GM12878 (cell line): ENCODE measurements around the gene TMUB2. TPM values are rescaled to one million over a fixed set of nuclear protein-coding genes. Genes with fewer than 3 reads are reported as not detected.

Experiments used
- ATAC-seq: fragments of 200-7000 bp; cut with Tn5 transposase; 3 replicates; pipeline ENCODE4 v1.9.1; 2020; ENCODE audit warnings: mild to moderate bottlenecking, moderate library complexity
- BruUV-seq: library from RNA; stranded (reverse); fragments of 400-500 nt; replicated peaks from 2 replicates; lab custom pipeline; 2021; lab: Mats Ljungman, UMichigan
- CTCF ChIA-PET: fragments of 300-600 bp; sonication (Branson Sonifier 250); formaldehyde crosslinking; extraction: SDS; loops from one replicate; lab custom pipeline; 2021; ENCODE audit warnings: inconsistent platforms; lab: Yijun Ruan, JAX
- POLR2A ChIA-PET: fragments of 350-600 bp; formaldehyde crosslinking; extraction: SDS; loops from one replicate; lab custom pipeline; 2021; ENCODE audit warnings: inconsistent platforms; lab: Charles Lee
- RAD21 ChIA-PET: fragments of 300-600 bp; sonication (Branson Sonifier 250); formaldehyde crosslinking; loops from one replicate; lab custom pipeline; 2023; ENCODE audit warnings: antibody characterized with exemption; ENCODE audit not compliant: unreplicated experiment; lab: Charles Lee
- SMC1A ChIA-PET: fragments of 300-600 bp; sonication (Branson Sonifier 250); formaldehyde crosslinking; loops from one replicate; lab custom pipeline; 2023; ENCODE audit not compliant: unreplicated experiment, uncharacterized antibody; lab: Charles Lee
- DNase-seq: peaks from one replicate; pipeline ENCODE4 v3.0.0-alpha.2; 2011; ENCODE audit warnings: low read depth, low spot score
- FAIRE-seq: peaks from 3 replicates; lab custom pipeline; 2011; peaks lifted over from hg19 to GRCh38; lab: Jason Lieb, UNC
- H2AFZ ChIP-seq: 2 replicates; pipeline ENCODE4 v1.6.0; 2011; ENCODE audit warnings: low read depth, low read length, control low read depth; ENCODE audit not compliant: control insufficient read depth
- H3K27ac ChIP-seq: 2 replicates; pipeline ENCODE4 v1.5.1; 2011; ENCODE audit warnings: control low read depth; ENCODE audit not compliant: control insufficient read depth, insufficient read depth
- H3K27me3 ChIP-seq, 2 experiments: replicated peaks in 1 of 2; 2 replicates each; pipeline versions ENCODE4 v1.6.0 to v1.6.1; 2011; ENCODE audit warnings: low read length in 1 of 2; ENCODE audit not compliant: control insufficient read depth in 2 of 2, insufficient read depth in 2 of 2
- H3K36me3 ChIP-seq, 2 experiments: 2 replicates each; pipeline ENCODE4 v1.5.1; 2011; ENCODE audit warnings: low read length in 1 of 2; ENCODE audit not compliant: control insufficient read depth in 2 of 2, insufficient read depth in 2 of 2
- H3K4me1 ChIP-seq: 2 replicates; pipeline ENCODE4 v1.6.1; 2011; ENCODE audit warnings: mild to moderate bottlenecking, low read length, moderate library complexity, mixed read lengths; ENCODE audit not compliant: control insufficient read depth, insufficient read depth
- H3K4me2 ChIP-seq: 2 replicates; pipeline ENCODE4 v1.6.0; 2011; ENCODE audit warnings: control low read depth; ENCODE audit not compliant: control insufficient read depth, insufficient read depth
- H3K4me3 ChIP-seq: fragments of 200-600 bp; sonication (generic); 2 replicates; pipeline ENCODE4 v1.5.1; 2016
- H3K79me2 ChIP-seq: 2 replicates; pipeline ENCODE4 v1.6.0; 2011; ENCODE audit warnings: low read length; ENCODE audit not compliant: control insufficient read depth, insufficient read depth
- H3K9ac ChIP-seq: 2 replicates; pipeline ENCODE4 v1.8.0; 2011; ENCODE audit warnings: low read length, control low read depth, mixed read lengths; ENCODE audit not compliant: control insufficient read depth, insufficient read depth
- H3K9me3 ChIP-seq: replicated peaks from 3 replicates; pipeline ENCODE4 v1.5.1; 2011; ENCODE audit warnings: mild to moderate bottlenecking, low read length; ENCODE audit not compliant: control insufficient read depth, insufficient read depth
- H4K20me1 ChIP-seq: 2 replicates; pipeline ENCODE4 v1.6.0; 2011; ENCODE audit not compliant: control insufficient read depth, insufficient read depth
- ESRRA ChIP-seq: IDR thresholded peaks from 2 replicates; pipeline ENCODE4 v1.6.1; 2012; ENCODE audit warnings: mild to moderate bottlenecking, low read length, improper control_type of control experiment
- POLR2A ChIP-seq: IDR thresholded peaks from 2 replicates; pipeline ENCODE4 v1.6.1; 2011; ENCODE audit warnings: low read depth, mild to moderate bottlenecking, low read length
- RBBP5 ChIP-seq: fragments of 200-600 bp; sonication (generic); conservative IDR thresholded peaks from 2 replicates; pipeline ENCODE4 v1.6.1; 2016
- WGBS: methylation state at CpG from one replicate; pipeline ENCODE4 v1.1.6; 2016; ENCODE audit warnings: low lambda C conversion rate; ENCODE audit not compliant: insufficient replicate concordance, insufficient coverage; ENCODE audit errors: missing lambda C conversion rate; 5-methylcytosine and 5-hydroxymethylcytosine counted together
- in situ Hi-C: fragments of 300-500 bp; cut with MboI; formaldehyde crosslinking; loops from 9 replicates; pipeline ENCODE4 v1.14.3; 2018; ENCODE audit warnings: mixed read lengths
- intact Hi-C: fragments of 100-400 bp; cut with micrococcal nuclease; formaldehyde crosslinking; loops from one replicate; pipeline ENCODE4 v1.14.2; 2022; ENCODE audit not compliant: unreplicated experiment
- polyA plus RNA-seq, 11 experiments: library from polyadenylated mRNA; depleted of rRNA in 4 of 11; unstranded in 6 of 11; stranded (reverse) in 5 of 11; fragments of >200 nt; fragmentation: Nextera tagmentation in 4 of 11; fragmentation: Illumina TruSeq in 1 of 11; extraction: Ambion mirVana in 4 of 11; extraction: Trizol in 1 of 11; gene quantifications; 1 replicate in 1 of 11; 2 replicates in 10 of 11; pipeline versions ENCODE4 v1.2.1 to v1.2.3, GENCODE V29; 2011 to 2016; ENCODE audit warnings: inconsistent platforms in 2 of 11, missing spikeins in 2 of 11, low read depth in 1 of 11
- total RNA-seq, 4 experiments: library from RNA; depleted of rRNA in 3 of 4; stranded (reverse); fragments of >200 nt in 3 of 4; fragmentation: Illumina TruSeq in 1 of 4; extraction: Trizol in 1 of 4; gene quantifications; 2 replicates each; pipeline versions ENCODE4 v1.2.1 to v1.2.3, GENCODE V29; 2013 to 2021
- TF ChIP-seq, protein P1 (sequence below): fragments of 450-650 bp; formaldehyde crosslinking; IDR thresholded peaks from 2 replicates; pipeline ENCODE4 v1.5.0; 2022; ENCODE audit warnings: mild to moderate bottlenecking, missing genetic modification characterization
- TF ChIP-seq, protein P2 (sequence below): IDR thresholded peaks from 2 replicates; pipeline ENCODE4 v1.6.1; 2012; ENCODE audit warnings: mild to moderate bottlenecking, low read depth, low read length

Gene TMUB2
- total and polyA plus RNA-seq, 10 of the 15 experiments (the other 5 are each of a cell fraction or from before 2014, with no cell fraction given), result 4.3 to 34.0 (median 20.0) TPM

DNA sequence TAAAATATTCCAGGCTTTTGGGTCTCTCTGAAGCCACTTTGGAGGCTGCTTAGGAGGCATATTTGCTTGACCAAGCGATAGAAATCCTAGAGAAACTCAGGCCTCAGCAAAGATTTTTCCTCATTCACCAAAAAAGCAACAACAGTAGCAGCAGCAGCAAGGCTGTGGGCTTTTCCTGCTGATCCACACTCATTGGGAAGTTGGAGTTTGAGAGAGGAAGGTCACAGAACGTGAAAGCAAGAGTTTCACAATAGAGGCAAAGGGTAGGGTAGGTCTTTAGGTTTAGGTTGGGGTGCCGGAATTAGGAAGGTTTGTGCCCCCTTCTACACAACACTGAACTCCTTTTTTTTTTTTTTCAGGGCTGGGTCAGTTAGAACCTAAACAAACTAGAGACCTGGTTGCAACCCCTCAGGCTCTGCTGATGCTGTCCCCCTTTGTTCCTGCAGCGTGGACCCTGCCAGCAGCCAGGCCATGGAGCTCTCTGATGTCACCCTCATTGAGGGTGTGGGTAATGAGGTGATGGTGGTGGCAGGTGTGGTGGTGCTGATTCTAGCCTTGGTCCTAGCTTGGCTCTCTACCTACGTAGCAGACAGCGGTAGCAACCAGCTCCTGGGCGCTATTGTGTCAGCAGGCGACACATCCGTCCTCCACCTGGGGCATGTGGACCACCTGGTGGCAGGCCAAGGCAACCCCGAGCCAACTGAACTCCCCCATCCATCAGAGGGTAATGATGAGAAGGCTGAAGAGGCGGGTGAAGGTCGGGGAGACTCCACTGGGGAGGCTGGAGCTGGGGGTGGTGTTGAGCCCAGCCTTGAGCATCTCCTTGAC lies 2.0 kb downstream of the TMUB2 start:
- Histone ChIP-seq H3K27me3 (no peaks in the 10 kb centered on the region), H3K79me2 (peaks cover 35% of the 10 kb centered on the region), H3K9me3 (no peaks in the 10 kb centered on the region), H3K9ac (no peak overlapping the region), H4K20me1 (no peaks in the 10 kb centered on the region), H3K4me3 (no peak overlapping the region), H3K4me2 (peak overlapping the region; percentile 64; the same call in 1 of the 2 replicates), H3K36me3 (peaks cover 5 to 13% of the 10 kb centered on the region in 2 experiments; a peak in 3 of 4 replicates), H3K27ac (no peak overlapping the region), H2AFZ (no peak overlapping the region), H3K4me1 (peaks cover 4% of the 10 kb centered on the region)
- DNase-seq (no peak), FAIRE-seq (no peak), ATAC-seq (no peak)
- SMC1A ChIA-PET, result interaction anchor here (0.7 kb wide), 1 partner anchor 21 kb away, joined by 3 read pairs; no protein-coding TSS in a partner anchor
- no TSS peak for BruUV-seq
- RAD21 ChIA-PET, result interaction anchor here (0.5 kb wide), 1 partner anchor 15 kb away, joined by 4 read pairs; no protein-coding TSS in a partner anchor
- CTCF ChIA-PET, result interaction anchor here (0.9 to 1.6 kb wide), 2 partner anchors 9 to 21 kb away, joined by 3 to 7 read pairs; no protein-coding TSS in a partner anchor
- 83% methylated on average over 12 of the region's 12 CpGs for WGBS
- in situ Hi-C loops (no loop called here), intact Hi-C loops (loop anchor here (5.0 kb wide), 1 partner anchor 46 kb away; the partner anchor contains the start of gene HROB)
- TF ChIP-seq ESRRA, result no peak
- peak; percentile 50; the same call in 1 of the 2 replicates for TF ChIP-seq POLR2A
- POLR2A ChIA-PET, result interaction anchor here (1.9 kb wide), 1 partner anchor 9 kb away, joined by 9 read pairs; no protein-coding TSS in a partner anchor

DNA sequence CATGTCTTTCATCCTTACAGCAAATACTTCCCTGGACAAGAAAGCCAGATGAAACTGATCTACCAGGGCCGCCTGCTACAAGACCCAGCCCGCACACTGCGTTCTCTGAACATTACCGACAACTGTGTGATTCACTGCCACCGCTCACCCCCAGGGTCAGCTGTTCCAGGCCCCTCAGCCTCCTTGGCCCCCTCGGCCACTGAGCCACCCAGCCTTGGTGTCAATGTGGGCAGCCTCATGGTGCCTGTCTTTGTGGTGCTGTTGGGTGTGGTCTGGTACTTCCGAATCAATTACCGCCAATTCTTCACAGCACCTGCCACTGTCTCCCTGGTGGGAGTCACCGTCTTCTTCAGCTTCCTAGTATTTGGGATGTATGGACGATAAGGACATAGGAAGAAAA lies 3.7 kb downstream of the TMUB2 start:
- FAIRE-seq (no peak), ATAC-seq (no peak), DNase-seq (no peak)
- no peak overlapping the region for H3K4me3 ChIP-seq
- RAD21 ChIA-PET, result no interaction called here
- peaks cover 19 to 21% of the 10 kb centered on the region in 2 experiments for H3K36me3 ChIP-seq
- WGBS, result 93% methylated on average over 10 of the region's 10 CpGs
- TF ChIP-seq RBBP5 (no peak), POLR2A (peak; percentile 61; the same call in 1 of the 2 replicates)
- TF ChIP-seq, protein P1, sequence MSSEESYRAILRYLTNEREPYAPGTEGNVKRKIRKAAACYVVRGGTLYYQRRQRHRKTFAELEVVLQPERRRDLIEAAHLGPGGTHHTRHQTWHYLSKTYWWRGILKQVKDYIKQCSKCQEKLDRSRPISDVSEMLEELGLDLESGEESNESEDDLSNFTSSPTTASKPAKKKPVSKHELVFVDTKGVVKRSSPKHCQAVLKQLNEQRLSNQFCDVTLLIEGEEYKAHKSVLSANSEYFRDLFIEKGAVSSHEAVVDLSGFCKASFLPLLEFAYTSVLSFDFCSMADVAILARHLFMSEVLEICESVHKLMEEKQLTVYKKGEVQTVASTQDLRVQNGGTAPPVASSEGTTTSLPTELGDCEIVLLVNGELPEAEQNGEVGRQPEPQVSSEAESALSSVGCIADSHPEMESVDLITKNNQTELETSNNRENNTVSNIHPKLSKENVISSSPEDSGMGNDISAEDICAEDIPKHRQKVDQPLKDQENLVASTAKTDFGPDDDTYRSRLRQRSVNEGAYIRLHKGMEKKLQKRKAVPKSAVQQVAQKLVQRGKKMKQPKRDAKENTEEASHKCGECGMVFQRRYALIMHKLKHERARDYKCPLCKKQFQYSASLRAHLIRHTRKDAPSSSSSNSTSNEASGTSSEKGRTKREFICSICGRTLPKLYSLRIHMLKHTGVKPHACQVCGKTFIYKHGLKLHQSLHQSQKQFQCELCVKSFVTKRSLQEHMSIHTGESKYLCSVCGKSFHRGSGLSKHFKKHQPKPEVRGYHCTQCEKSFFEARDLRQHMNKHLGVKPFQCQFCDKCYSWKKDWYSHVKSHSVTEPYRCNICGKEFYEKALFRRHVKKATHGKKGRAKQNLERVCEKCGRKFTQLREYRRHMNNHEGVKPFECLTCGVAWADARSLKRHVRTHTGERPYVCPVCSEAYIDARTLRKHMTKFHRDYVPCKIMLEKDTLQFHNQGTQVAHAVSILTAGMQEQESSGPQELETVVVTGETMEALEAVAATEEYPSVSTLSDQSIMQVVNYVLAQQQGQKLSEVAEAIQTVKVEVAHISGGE (CRISPR knock-in tag), result no peak
- TF ChIP-seq, protein P2, sequence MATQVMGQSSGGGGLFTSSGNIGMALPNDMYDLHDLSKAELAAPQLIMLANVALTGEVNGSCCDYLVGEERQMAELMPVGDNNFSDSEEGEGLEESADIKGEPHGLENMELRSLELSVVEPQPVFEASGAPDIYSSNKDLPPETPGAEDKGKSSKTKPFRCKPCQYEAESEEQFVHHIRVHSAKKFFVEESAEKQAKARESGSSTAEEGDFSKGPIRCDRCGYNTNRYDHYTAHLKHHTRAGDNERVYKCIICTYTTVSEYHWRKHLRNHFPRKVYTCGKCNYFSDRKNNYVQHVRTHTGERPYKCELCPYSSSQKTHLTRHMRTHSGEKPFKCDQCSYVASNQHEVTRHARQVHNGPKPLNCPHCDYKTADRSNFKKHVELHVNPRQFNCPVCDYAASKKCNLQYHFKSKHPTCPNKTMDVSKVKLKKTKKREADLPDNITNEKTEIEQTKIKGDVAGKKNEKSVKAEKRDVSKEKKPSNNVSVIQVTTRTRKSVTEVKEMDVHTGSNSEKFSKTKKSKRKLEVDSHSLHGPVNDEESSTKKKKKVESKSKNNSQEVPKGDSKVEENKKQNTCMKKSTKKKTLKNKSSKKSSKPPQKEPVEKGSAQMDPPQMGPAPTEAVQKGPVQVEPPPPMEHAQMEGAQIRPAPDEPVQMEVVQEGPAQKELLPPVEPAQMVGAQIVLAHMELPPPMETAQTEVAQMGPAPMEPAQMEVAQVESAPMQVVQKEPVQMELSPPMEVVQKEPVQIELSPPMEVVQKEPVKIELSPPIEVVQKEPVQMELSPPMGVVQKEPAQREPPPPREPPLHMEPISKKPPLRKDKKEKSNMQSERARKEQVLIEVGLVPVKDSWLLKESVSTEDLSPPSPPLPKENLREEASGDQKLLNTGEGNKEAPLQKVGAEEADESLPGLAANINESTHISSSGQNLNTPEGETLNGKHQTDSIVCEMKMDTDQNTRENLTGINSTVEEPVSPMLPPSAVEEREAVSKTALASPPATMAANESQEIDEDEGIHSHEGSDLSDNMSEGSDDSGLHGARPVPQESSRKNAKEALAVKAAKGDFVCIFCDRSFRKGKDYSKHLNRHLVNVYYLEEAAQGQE, result no peak
- no peak overlapping the region for H3K27ac ChIP-seq
- H3K27me3 ChIP-seq, result no peaks in the 10 kb centered on the region
- no peaks in the 10 kb centered on the region for H3K9me3 ChIP-seq
- H3K4me1 ChIP-seq, result peaks cover 4% of the 10 kb centered on the region
- no peak overlapping the region for H3K4me2 ChIP-seq
- peaks cover 23% of the 10 kb centered on the region for H3K79me2 ChIP-seq
- no TSS peak for BruUV-seq
- in situ Hi-C loops, result no loop called here
- no peaks in the 10 kb centered on the region for H4K20me1 ChIP-seq
- no peak overlapping the region for H2AFZ ChIP-seq
- SMC1A ChIA-PET, result no interaction called here
- POLR2A ChIA-PET, result no interaction called here
- CTCF ChIA-PET, result no interaction called here
- no peak overlapping the region for H3K9ac ChIP-seq
- intact Hi-C loops, result no loop called here
